Measurements from ENCODE around the gene CDON. TPM values are rescaled to one million over a fixed set of nuclear protein-coding genes. Genes with fewer than 3 reads are reported as not detected.

CDON gene
- total and polyA plus RNA-seq, 2 donors (not counting 3 experiments of a cell fraction or from before 2014, with no cell fraction given), result 1.6 to 3.8 TPM

- no peaks in the 10 kb centered on the region for H3K36me3 ChIP-seq (ENCODE audit: control insufficient read depth in 2 of 2, extremely low read depth in 1 of 2, insufficient read depth in 2 of 2, low read length in 2 of 2)
- dilution Hi-C loops (cut with MboI; ENCODE audit: extremely low pct_ligation_motif_present, low sequenced_read_pairs), result no loop called here
- H3K4me2 ChIP-seq (ENCODE audit: insufficient read depth, low read length), result no peak overlapping the region
- no peak overlapping the region for H2AFZ ChIP-seq (ENCODE audit: low read depth, low read length)
- CTCF ChIA-PET, result interaction anchor here (10.5 kb wide), 1 partner anchor 254 kb away, joined by 147 read pairs; no protein-coding TSS in a partner anchor
- FAIRE-seq, result no peak
- no TSS peak for BruUV-seq (replicated peaks)
- H3K27me3 ChIP-seq (ENCODE audit: control insufficient read depth in 2 of 2, insufficient read depth in 2 of 2, low read length in 2 of 2), result no peaks in the 10 kb centered on the region
- H3K9me1 ChIP-seq (replicated peaks; ENCODE audit: control insufficient read depth, extremely low read depth, insufficient read depth, low read length), result no peaks in the 10 kb centered on the region
- H3K9me3 ChIP-seq (replicated peaks; ENCODE audit: control insufficient read depth, insufficient read depth, low read length), result no peaks in the 10 kb centered on the region
- no peaks in the 10 kb centered on the region for H4K20me1 ChIP-seq (replicated peaks; ENCODE audit: control insufficient read depth, extremely low read depth, insufficient read depth, low read length)
- no peaks in the 10 kb centered on the region for H3K79me2 ChIP-seq (ENCODE audit: control insufficient read depth, insufficient read depth, low read length)
- H3K4me1 ChIP-seq (ENCODE audit: control insufficient read depth, extremely low read depth, insufficient read depth, low read length), result no peaks in the 10 kb centered on the region
- TF ChIP-seq JUN (IDR thresholded peaks at IDR 0.05; ENCODE audit: borderline replicate concordance, insufficient read depth, insufficient read length, low read depth), result no peak
- no peak for TF ChIP-seq POLR2A (IDR thresholded peaks at IDR 0.05; ENCODE audit: low read depth, low read length)
- TF ChIP-seq MAX (IDR thresholded peaks at IDR 0.05; ENCODE audit: insufficient read depth, insufficient read length), result no peak
- TF ChIP-seq FOS (IDR thresholded peaks at IDR 0.05; ENCODE audit: borderline replicate concordance, insufficient read depth, low read length), result no peak
- TF ChIP-seq MYC (IDR thresholded peaks at IDR 0.05; ENCODE audit: low read depth, low read length), result no peak
- no peak for DNase-seq (ENCODE audit: low read depth, low spot score)
- intact Hi-C loops (cut with micrococcal nuclease), result no loop called here
- H3K27ac ChIP-seq (ENCODE audit: insufficient read depth, low read depth, low read length), result no peak overlapping the region
- H3K9ac ChIP-seq (replicated peaks; ENCODE audit: extremely low read depth, insufficient read depth, low read length), result no peak overlapping the region
- POLR2A ChIA-PET, result no interaction called here
- no peak overlapping the region for H3K4me3 ChIP-seq (replicated peaks in 1 of 3; ENCODE audit: insufficient read depth in 1 of 3, low read depth in 1 of 3, low read length in 3 of 3)
These were observed 123.6 kb downstream of the CDON start for GRCh38 chr11:125939081-125939521.

- dilution Hi-C loops (cut with MboI; ENCODE audit: extremely low pct_ligation_motif_present, low sequenced_read_pairs), result no loop called here
- no peak overlapping the region for H3K4me2 ChIP-seq (ENCODE audit: insufficient read depth, low read length)
- H3K27me3 ChIP-seq (ENCODE audit: control insufficient read depth in 2 of 2, insufficient read depth in 2 of 2, low read length in 2 of 2), result no peaks in the 10 kb centered on the region
- no peaks in the 10 kb centered on the region for H3K4me1 ChIP-seq (ENCODE audit: control insufficient read depth, extremely low read depth, insufficient read depth, low read length)
- FAIRE-seq (no peak), DNase-seq (ENCODE audit: low read depth, low spot score) (no peak)
- no peak for TF ChIP-seq MAX (IDR thresholded peaks at IDR 0.05; ENCODE audit: insufficient read depth, insufficient read length)
- no peak for TF ChIP-seq POLR2AphosphoS5 (IDR thresholded peaks at IDR 0.05; ENCODE audit: insufficient read depth, low read depth, low read length)
- no peak for TF ChIP-seq CTCF (IDR thresholded peaks at IDR 0.05; ENCODE audit: extremely low read depth in 1 of 2, insufficient read depth in 1 of 2, low read depth in 1 of 2, low read length in 2 of 2)
- TF ChIP-seq MYC (IDR thresholded peaks at IDR 0.05; ENCODE audit: low read depth, low read length), result no peak
- TF ChIP-seq GATA2 (IDR thresholded peaks at IDR 0.05; ENCODE audit: insufficient read depth, insufficient read length, low read depth, low read length), result no peak
- TF ChIP-seq FOS (IDR thresholded peaks at IDR 0.05; ENCODE audit: borderline replicate concordance, insufficient read depth, low read length), result no peak
- TF ChIP-seq JUN (IDR thresholded peaks at IDR 0.05; ENCODE audit: borderline replicate concordance, insufficient read depth, insufficient read length, low read depth), result no peak
- no peak for TF ChIP-seq POLR2A (IDR thresholded peaks at IDR 0.05; ENCODE audit: low read depth, low read length)
- TF ChIP-seq EZH2 (IDR thresholded peaks at IDR 0.05; ENCODE audit: borderline replicate concordance, low read depth, low read length, severe bottlenecking), result no peak
- H2AFZ ChIP-seq (ENCODE audit: low read depth, low read length), result no peak overlapping the region
- no peak overlapping the region for H3K27ac ChIP-seq (ENCODE audit: insufficient read depth, low read depth, low read length)
- POLR2A ChIA-PET, result no interaction called here
- no peaks in the 10 kb centered on the region for H4K20me1 ChIP-seq (replicated peaks; ENCODE audit: control insufficient read depth, extremely low read depth, insufficient read depth, low read length)
- H3K9ac ChIP-seq (replicated peaks; ENCODE audit: extremely low read depth, insufficient read depth, low read length), result no peak overlapping the region
- no peaks in the 10 kb centered on the region for H3K79me2 ChIP-seq (ENCODE audit: control insufficient read depth, insufficient read depth, low read length)
- intact Hi-C loops (cut with micrococcal nuclease), result no loop called here
- no TSS peak for BruUV-seq (replicated peaks)
- H3K9me3 ChIP-seq (replicated peaks; ENCODE audit: control insufficient read depth, insufficient read depth, low read length), result no peaks in the 10 kb centered on the region
- no peaks in the 10 kb centered on the region for H3K36me3 ChIP-seq (ENCODE audit: control insufficient read depth in 2 of 2, extremely low read depth in 1 of 2, insufficient read depth in 2 of 2, low read length in 2 of 2)
- no peaks in the 10 kb centered on the region for H3K9me1 ChIP-seq (replicated peaks; ENCODE audit: control insufficient read depth, extremely low read depth, insufficient read depth, low read length)
- H3K4me3 ChIP-seq (replicated peaks in 1 of 3; ENCODE audit: insufficient read depth in 1 of 3, low read depth in 1 of 3, low read length in 3 of 3), result no peak overlapping the region
- CTCF ChIA-PET, result interaction anchor here (10.5 kb wide), 1 partner anchor 254 kb away, joined by 147 read pairs; no protein-coding TSS in a partner anchor
These were observed 124.2 kb downstream of the CDON start for GRCh38 chr11:125938418-125938817.
